GM10248 (cell line): Measurements from ENCODE around the gene PLCB3.
A peak's percentile ranks its signal among the peaks of the same experiment; 100 is the strongest.

Experiments
- CTCF ChIA-PET: fragments of 300-600 bp; sonication (Branson Sonifier 250); formaldehyde crosslinking; extraction: SDS; loops from one replicate; lab custom pipeline; 2021; ENCODE audit warnings: antibody characterized with exemption; lab: Yijun Ruan, JAX
- POLR2A ChIA-PET: fragments of 350-650 bp; sonication (Branson Sonifier 250); formaldehyde crosslinking; extraction: SDS; loops from one replicate; lab custom pipeline; 2020; ENCODE audit warnings: antibody characterized with exemption; lab: Yijun Ruan, JAX
- DNase-seq: peaks from one replicate; pipeline ENCODE4 v3.0.0; 2012; ENCODE audit errors: extremely low spot score
- CTCF ChIP-seq: IDR thresholded peaks from 2 replicates; pipeline ENCODE4 v1.5.1; 2012; ENCODE audit warnings: mild to moderate bottlenecking, low read depth; ENCODE audit errors: extremely low read depth, missing control alignments, control extremely low read depth

PLCB3 gene

GRCh38 chr11:64206457-64207255 lies 44.7 kb upstream of the PLCB3 start, which contains the start of gene FERMT3:
Gene FERMT3 (plus strand): TSS chr11:64206721. CDS start chr11:64207365, 644 bp downstream.
- ChIA-PET CTCF (interaction anchor here (1.2 to 16.7 kb wide), 12 partner anchors 11 to 206 kb away, joined by 3 to 368 read pairs (median 24); partner anchors contain the start of genes CATSPERZ, DNAJC4, ESRRA and FKBP2), POLR2A (interaction anchor here (1.6 to 4.7 kb wide), 7 partner anchors 10 to 98 kb away, joined by 8 to 36 read pairs (median 10); partner anchors contain the start of genes FKBP2, NUDT22, STIP1 and TRPT1)
- no peak for TF ChIP-seq CTCF
- peak; percentile 70 for DNase-seq

GRCh38 chr11:64207256-64208085 lies 43.9 kb upstream of the PLCB3 start:
- ChIA-PET CTCF (interaction anchor here (1.2 to 16.7 kb wide), 7 partner anchors 16 to 207 kb away, joined by 4 to 368 read pairs (median 24); partner anchors contain the start of genes CATSPERZ, DNAJC4, ESRRA and FKBP2), POLR2A (interaction anchor here (0.6 to 4.7 kb wide), 10 partner anchors 10 to 97 kb away, joined by 4 to 36 read pairs (median 8); partner anchors contain the start of genes FKBP2, NUDT22, STIP1 and TRPT1)
- no peak for TF ChIP-seq CTCF
- peak; percentile 91 for DNase-seq

GRCh38 chr11:64208086-64208795 lies 43.1 kb upstream of the PLCB3 start:
- DNase-seq: no peak
- ChIA-PET CTCF (interaction anchor here (1.2 to 16.7 kb wide), 3 partner anchors 21 to 95 kb away, joined by 4 to 368 read pairs (median 219); partner anchors contain the start of genes CATSPERZ, DNAJC4, ESRRA and FKBP2), POLR2A (interaction anchor here (0.6 to 4.7 kb wide), 8 partner anchors 9 to 97 kb away, joined by 4 to 36 read pairs (median 7); partner anchors contain the start of genes FKBP2, NUDT22, STIP1 and TRPT1)
- no peak for TF ChIP-seq CTCF

- CTCF ChIA-PET: interaction anchor here (14.6 to 16.7 kb wide), 2 partner anchors 20 to 94 kb away, joined by 219 to 368 read pairs; partner anchors contain the start of genes CATSPERZ, DNAJC4, ESRRA and FKBP2
- TF ChIP-seq CTCF: no peak
- POLR2A ChIA-PET: interaction anchor here (2.0 to 4.7 kb wide), 2 partner anchors 24 to 60 kb away, joined by 5 to 36 read pairs; partner anchors contain the start of gene STIP1
- DNase-seq: no peak
Measured at GRCh38 chr11:64208796-64209562, 42.4 kb upstream of the PLCB3 start.

- no peak for TF ChIP-seq CTCF
- ChIA-PET CTCF (interaction anchor here (14.6 to 16.7 kb wide), 2 partner anchors 19 to 93 kb away, joined by 219 to 368 read pairs; partner anchors contain the start of genes CATSPERZ, DNAJC4, ESRRA and FKBP2), POLR2A (interaction anchor here (2.0 kb wide), 1 partner anchor 60 kb away, joined by 5 read pairs; no protein-coding TSS in a partner anchor)
Measured at GRCh38 chr11:64209563-64209843, 41.8 kb upstream of the PLCB3 start.

More at GRCh38 chr11:64209563-64209843, 41.8 kb upstream of the PLCB3 start:
- DNase-seq: no peak
